Hepatocyte (in vitro differentiated cells): ENCODE measurements around the gene RABL6. TPM values are rescaled to one million over a fixed set of nuclear protein-coding genes. Genes with fewer than 3 reads are reported as not detected.
A peak's percentile ranks its signal among the peaks of the same experiment; 100 is the strongest.
"Not testable (repeated sequence)": the region's sequence is repeated elsewhere in the genome, so short reads cannot be mapped to it uniquely, and the experiment has no call there.

Experiments used
- DNase-seq: peaks from one replicate; pipeline ENCODE4 v3.0.0-alpha.2; 2016; ENCODE audit warnings: low spot score
- H2AFZ ChIP-seq: fragments of 200-600 bp; sonication (generic); 2 replicates; pipeline ENCODE4 v1.6.0; 2016; ENCODE audit warnings: antibody characterized with exemption, mild to moderate bottlenecking
- H3K27ac ChIP-seq: fragments of 200-600 bp; sonication (generic); 2 replicates; pipeline ENCODE4 v1.5.1; 2016; ENCODE audit warnings: mild to moderate bottlenecking
- H3K27me3 ChIP-seq: fragments of 200-600 bp; sonication (generic); 2 replicates; pipeline ENCODE4 v1.6.1; 2016
- H3K36me3 ChIP-seq: fragments of 200-600 bp; sonication (generic); replicated peaks from 2 replicates; pipeline ENCODE4 v1.5.1; 2016; ENCODE audit warnings: low read depth; ENCODE audit not compliant: insufficient read depth
- H3K4me1 ChIP-seq: fragments of 200-600 bp; sonication (generic); 2 replicates; pipeline ENCODE4 v1.5.1; 2016; ENCODE audit warnings: mild to moderate bottlenecking, moderate library complexity; ENCODE audit not compliant: insufficient read depth
- H3K4me2 ChIP-seq: fragments of 200-600 bp; sonication (generic); 2 replicates; pipeline ENCODE4 v1.6.0; 2016
- H3K4me3 ChIP-seq: fragments of 200-600 bp; sonication (generic); 2 replicates; pipeline ENCODE4 v1.5.1; 2016; ENCODE audit warnings: mild to moderate bottlenecking
- H3K79me2 ChIP-seq: fragments of 200-600 bp; sonication (generic); 2 replicates; pipeline ENCODE4 v1.6.0; 2017; ENCODE audit warnings: mild to moderate bottlenecking
- H3K9me2 ChIP-seq: fragments of 200-600 bp; sonication (generic); replicated peaks from 2 replicates; pipeline ENCODE4 v1.6.0; 2017; ENCODE audit warnings: mild to moderate bottlenecking; ENCODE audit not compliant: insufficient read depth
- H3K9me3 ChIP-seq: fragments of 200-600 bp; sonication (generic); 2 replicates; pipeline ENCODE4 v1.5.1; 2016; ENCODE audit warnings: low read depth, mild to moderate bottlenecking
- H4K20me1 ChIP-seq: fragments of 200-600 bp; sonication (generic); 2 replicates; pipeline ENCODE4 v1.6.0; 2016; ENCODE audit warnings: mild to moderate bottlenecking; ENCODE audit not compliant: insufficient read depth, poor library complexity, severe bottlenecking
- CTCF ChIP-seq: fragments of 200-600 bp; sonication (generic); IDR thresholded peaks from 2 replicates; pipeline ENCODE4 v1.5.1; 2016; ENCODE audit warnings: antibody characterized with exemption, mild to moderate bottlenecking; ENCODE audit not compliant: poor library complexity
- EZH2 ChIP-seq: fragments of 200-600 bp; sonication (generic); IDR thresholded peaks from 2 replicates; pipeline ENCODE4 v1.6.1; 2016; ENCODE audit warnings: antibody characterized with exemption, mild to moderate bottlenecking, borderline replicate concordance
- EZH2phosphoT487 ChIP-seq: fragments of 200-600 bp; sonication (generic); IDR thresholded peaks from one replicate; pipeline ENCODE4 v1.6.1; 2018; ENCODE audit warnings: antibody characterized with exemption, mild to moderate bottlenecking, low read depth, moderate library complexity; ENCODE audit not compliant: unreplicated experiment, severe bottlenecking
- WGBS: methylation state at CpG from one replicate; pipeline ENCODE4 v1.1.6; 2016; ENCODE audit warnings: low lambda C conversion rate; ENCODE audit errors: missing lambda C conversion rate; 5-methylcytosine and 5-hydroxymethylcytosine counted together
- polyA plus RNA-seq: library from polyadenylated mRNA; unstranded; fragments of >200 nt; fragmentation: Nextera tagmentation; extraction: Ambion mirVana; gene quantifications from 2 replicates; pipeline ENCODE4 v1.2.1, GENCODE V29; 2016
- total RNA-seq: library from RNA; depleted of rRNA; stranded (reverse); fragments of >200 nt; gene quantifications from 2 replicates; pipeline ENCODE4 v1.2.3, GENCODE V29; 2014

The RABL6 gene
- total and polyA plus RNA-seq, 2 experiments from 2014 or later: 72.3 to 103 TPM

GRCh38 chr9:136760424-136760823, 47.3 kb upstream of the RABL6 start:
- H3K27ac ChIP-seq: no peak overlapping the region
- H2AFZ ChIP-seq: no peak overlapping the region
- no peaks in the 10 kb centered on the region for H3K79me2 ChIP-seq
- H4K20me1 ChIP-seq: no peaks in the 10 kb centered on the region
- H3K36me3 ChIP-seq: no peaks in the 10 kb centered on the region
- 88% methylated on average over 25 of the region's 25 CpGs for WGBS
- no peak overlapping the region for H3K4me3 ChIP-seq
- H3K4me1 ChIP-seq: no peaks in the 10 kb centered on the region
- no peak for DNase-seq
- no peaks in the 10 kb centered on the region for H3K9me2 ChIP-seq
- TF ChIP-seq CTCF (no peak), EZH2 (no peak), EZH2phosphoT487 (no peak)
- H3K27me3 ChIP-seq: no peaks in the 10 kb centered on the region
- H3K9me3 ChIP-seq: no peaks in the 10 kb centered on the region
- no peak overlapping the region for H3K4me2 ChIP-seq

- H3K4me2 ChIP-seq, H3K4me1 ChIP-seq, H2AFZ ChIP-seq, H3K4me3 ChIP-seq, H4K20me1 ChIP-seq, H3K36me3 ChIP-seq, H3K79me2 ChIP-seq, H3K9me3 ChIP-seq, H3K27me3 ChIP-seq, H3K9me2 ChIP-seq, H3K27ac ChIP-seq: not testable (repeated sequence)
- peak; percentile 84 for DNase-seq
- TF ChIP-seq CTCF: peak; percentile 63
- WGBS: 57% methylated on average over 21 of the region's 22 CpGs
Measured at GRCh38 chr9:136760834-136761544, 46.8 kb upstream of the RABL6 start.

GRCh38 chr9:136761545-136761981, 46.2 kb upstream of the RABL6 start:
- Histone ChIP-seq H3K4me2 (no peak overlapping the region), H3K9me3 (no peaks in the 10 kb centered on the region), H3K79me2 (no peaks in the 10 kb centered on the region), H3K9me2 (no peaks in the 10 kb centered on the region), H3K4me1 (no peaks in the 10 kb centered on the region), H3K4me3 (no peak overlapping the region), H4K20me1 (no peaks in the 10 kb centered on the region), H3K27ac (no peak overlapping the region), H3K27me3 (no peaks in the 10 kb centered on the region), H2AFZ (no peak overlapping the region), H3K36me3 (no peaks in the 10 kb centered on the region)
- TF ChIP-seq CTCF (no peak), EZH2phosphoT487 (no peak), EZH2 (no peak)
- WGBS: 86% methylated on average over 11 of the region's 13 CpGs
- DNase-seq: no peak
